HUDEP-2 (cell line): ENCODE results near the gene SV2B.

Source experiments
- DNase-seq, 76 experiments: peaks; one replicate each; lab custom pipeline; 2025; ENCODE audit not compliant: unreplicated experiment in 76 of 76; lab: John Stamatoyannopoulos, UW

SV2B gene

GRCh38 chr15:91184441-91184840 lies 84.4 kb downstream of the SV2B start:
- no peak for DNase-seq

GRCh38 chr15:91186904-91187656 lies 87.0 kb downstream of the SV2B start:
- peak in 6 of 76 experiments; percentile 1 to 27 (median 4) for DNase-seq

GRCh38 chr15:91192285-91192684 lies 92.2 kb downstream of the SV2B start:
- DNase-seq, result no peak

GRCh38 chr15:91192690-91193377 lies 92.8 kb downstream of the SV2B start:
- DNase-seq, result no peak

GRCh38 chr15:91193378-91193720 lies 93.3 kb downstream of the SV2B start:
- DNase-seq, result no peak

GRCh38 chr15:91196127-91196526 lies 96.1 kb downstream of the SV2B start:
- DNase-seq, result no peak

- no peak for DNase-seq
Measured at GRCh38 chr15:91196768-91197167, 96.7 kb downstream of the SV2B start.

- DNase-seq, result no peak
Measured at GRCh38 chr15:91199511-91199910, 99.5 kb downstream of the SV2B start.

GRCh38 chr15:91200101-91200754 lies 100.2 kb downstream of the SV2B start:
- DNase-seq, result no peak

GRCh38 chr15:91202510-91203102 lies 102.5 kb downstream of the SV2B start:
- DNase-seq, result no peak

- no peak for DNase-seq
Measured at GRCh38 chr15:91203619-91204203, 103.7 kb downstream of the SV2B start.

GRCh38 chr15:91208371-91208770 lies 108.3 kb downstream of the SV2B start:
- DNase-seq, result no peak

GRCh38 chr15:91209318-91209717 lies 109.3 kb downstream of the SV2B start:
- no peak for DNase-seq

- no peak for DNase-seq
Measured at GRCh38 chr15:91209726-91210125, 109.7 kb downstream of the SV2B start.

GRCh38 chr15:91214675-91215590 lies 114.9 kb downstream of the SV2B start:
- DNase-seq, result no peak

GRCh38 chr15:91216000-91216399 lies 115.9 kb downstream of the SV2B start:
- DNase-seq, result no peak

GRCh38 chr15:91219206-91219605 lies 119.1 kb downstream of the SV2B start:
- no peak for DNase-seq

- no peak for DNase-seq
Measured at GRCh38 chr15:91222052-91222451, 122.0 kb downstream of the SV2B start.

GRCh38 chr15:91223863-91224262 lies 123.8 kb downstream of the SV2B start:
- DNase-seq, result no peak

- peak in 9 of 76 experiments; percentile 1 to 29 (median 11) for DNase-seq
Measured at GRCh38 chr15:91224755-91225380, 124.8 kb downstream of the SV2B start.
